ENCODE measurements around the gene GSTO2. TPM values are rescaled to one million over a fixed set of nuclear protein-coding genes. Genes with fewer than 3 reads are reported as not detected.

GSTO2 gene
- total RNA-seq, 1 experiment from 2014 or later: 75.4 TPM

DNA sequence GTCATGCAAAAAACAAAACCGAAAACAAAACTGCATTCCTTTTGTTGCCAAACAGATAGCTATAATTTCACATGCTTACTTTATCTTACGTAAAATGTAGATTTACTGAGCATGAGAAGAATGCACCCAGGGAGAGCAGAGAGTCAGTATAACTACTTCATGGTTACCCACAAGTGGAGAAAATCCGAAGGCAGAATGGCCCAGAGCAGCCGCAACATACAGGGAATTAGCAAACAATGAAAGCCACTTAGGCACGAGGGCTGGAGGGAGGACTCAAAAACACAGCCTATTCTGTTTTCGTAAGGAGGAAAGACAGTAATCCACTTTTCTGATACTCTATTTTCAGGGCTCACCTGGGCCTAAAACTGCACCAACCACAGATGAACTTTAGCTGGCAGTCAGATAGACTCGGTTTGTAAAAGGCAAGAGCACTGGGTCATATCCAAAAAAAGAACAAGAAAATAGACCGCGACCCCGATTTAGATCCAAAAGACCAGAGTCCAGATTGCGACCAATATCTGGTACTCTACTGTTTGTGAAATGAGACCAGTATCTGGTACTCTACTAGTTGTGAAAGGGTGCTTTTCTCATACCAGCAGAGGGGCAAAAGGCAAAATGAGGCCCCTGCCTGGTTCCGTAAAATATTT lies 68.0 kb downstream of the GSTO2 start:
- no peak for DNase-seq (ENCODE audit: extremely low read depth, low read depth)

DNA sequence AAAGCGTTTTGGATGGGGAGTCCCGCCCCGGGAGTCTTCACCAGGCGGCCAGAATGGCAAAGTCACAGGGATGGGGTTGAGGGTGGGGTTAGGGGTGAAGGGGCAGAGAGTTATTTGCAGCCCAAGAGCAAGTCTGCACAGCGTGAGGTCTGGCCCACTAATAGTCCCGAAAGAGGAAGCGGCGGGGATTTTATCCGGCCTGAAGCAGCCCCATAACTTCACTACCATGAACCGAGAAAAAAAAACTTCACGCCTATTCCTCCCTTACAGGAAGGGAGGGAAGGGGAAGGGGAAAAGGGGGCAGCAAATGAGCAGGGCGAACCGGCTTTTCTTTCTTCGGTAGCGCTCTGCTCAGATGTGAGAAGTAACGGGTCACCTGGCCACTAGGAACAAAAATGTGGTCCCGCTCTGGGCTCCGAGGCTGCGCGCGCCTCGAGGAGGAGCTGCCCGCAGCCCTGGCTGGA lies 68.6 kb downstream of the GSTO2 start:
- DNase-seq (ENCODE audit: extremely low read depth, low read depth): no peak

DNA sequence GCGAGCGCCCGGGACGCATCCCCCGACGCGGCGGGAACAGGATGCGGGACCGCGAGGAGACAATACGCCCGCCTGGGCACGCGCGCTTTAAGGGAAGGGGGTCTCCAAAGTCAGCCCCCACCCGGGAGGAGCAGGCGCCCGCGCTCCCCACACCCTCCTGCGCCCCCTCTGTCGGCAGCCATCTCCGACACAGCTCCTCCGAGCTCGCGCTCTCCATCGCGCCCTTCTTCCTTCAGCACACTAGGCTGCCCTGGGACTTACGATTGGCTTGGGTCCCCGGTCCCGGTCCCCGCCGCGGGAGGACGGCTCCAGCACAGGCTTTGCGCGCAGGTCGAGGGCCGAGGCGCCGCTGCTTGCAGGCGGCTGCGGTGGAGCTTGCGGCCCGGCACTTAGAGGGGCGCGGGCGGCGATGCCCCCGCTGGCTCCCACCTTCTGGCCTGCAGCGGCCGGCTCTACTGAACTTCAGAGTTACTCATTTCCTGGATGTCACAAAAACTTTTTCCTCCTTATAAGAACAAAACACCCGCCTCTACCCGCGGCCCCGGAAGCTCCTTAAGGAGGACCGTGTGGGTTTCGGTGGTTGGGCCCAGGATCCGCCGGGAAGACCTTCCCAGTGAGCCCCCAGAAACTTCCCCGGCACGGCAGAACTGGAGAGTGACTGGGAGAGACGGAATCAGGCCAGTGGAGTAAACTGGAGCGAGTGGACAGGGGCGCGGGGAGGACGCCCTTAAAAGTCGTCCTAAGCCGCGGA lies 69.2 kb downstream of the GSTO2 start, which contains the start of gene ITPRIP:
TSS of gene ITPRIP (minus strand) at position 481 of the 751 bp plus-strand sequence. CDS start 22,414 bp downstream, outside the sequence.
- peak; percentile 68 for DNase-seq (ENCODE audit: extremely low read depth, low read depth)

DNA sequence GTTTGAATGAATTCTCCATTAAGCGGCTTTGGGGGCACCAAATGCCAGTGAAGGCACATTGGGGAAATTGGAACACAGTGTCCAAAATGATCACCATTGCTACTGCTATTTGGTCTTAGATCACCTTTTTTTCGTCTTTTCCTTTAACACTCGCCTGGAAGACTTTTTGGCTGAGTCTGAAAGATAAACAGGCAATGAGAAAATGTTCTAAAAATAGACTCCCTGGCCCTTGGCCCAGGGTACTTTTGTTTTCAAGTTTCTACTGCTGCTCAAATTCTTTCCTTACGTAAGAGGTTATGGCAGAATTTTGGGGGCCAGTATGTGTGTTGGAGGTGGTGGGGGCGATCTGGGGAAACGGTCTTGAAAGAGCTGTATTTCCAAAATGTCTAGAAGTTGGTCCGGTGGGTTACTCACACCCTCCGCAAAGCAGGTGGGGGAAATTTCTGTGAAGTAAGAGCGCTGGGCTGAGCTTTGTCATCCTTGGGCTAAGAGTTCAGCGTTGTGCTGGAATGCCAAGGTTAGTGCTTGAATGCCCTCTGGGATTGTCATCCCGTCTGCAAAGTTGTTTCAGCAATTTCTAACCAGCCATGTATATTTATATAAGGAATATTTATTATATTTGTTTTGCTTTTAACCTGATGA lies 70.6 kb downstream of the GSTO2 start:
- no peak for DNase-seq (ENCODE audit: extremely low read depth, low read depth)

DNA sequence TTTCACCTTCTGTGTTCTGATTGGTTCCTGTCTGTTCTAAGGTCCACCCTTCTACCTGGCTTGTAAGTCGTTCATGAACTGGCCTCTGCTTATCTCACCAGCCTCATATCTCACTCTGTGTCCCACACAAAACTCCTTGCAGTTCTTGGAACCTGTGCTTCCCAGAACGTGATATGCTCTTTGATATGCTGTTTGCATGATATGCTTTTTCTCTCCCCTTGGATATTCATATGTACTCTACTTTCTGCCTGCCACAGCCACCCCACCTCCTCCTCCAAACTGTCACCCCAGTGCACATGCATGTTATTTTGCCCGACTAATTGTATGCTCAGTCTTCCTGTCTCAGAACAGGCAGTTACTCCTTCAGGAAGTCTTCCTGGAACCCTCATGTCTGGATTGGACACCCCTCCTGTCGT lies 71.1 kb downstream of the GSTO2 start:
- DNase-seq (ENCODE audit: extremely low read depth, low read depth): no peak

DNA sequence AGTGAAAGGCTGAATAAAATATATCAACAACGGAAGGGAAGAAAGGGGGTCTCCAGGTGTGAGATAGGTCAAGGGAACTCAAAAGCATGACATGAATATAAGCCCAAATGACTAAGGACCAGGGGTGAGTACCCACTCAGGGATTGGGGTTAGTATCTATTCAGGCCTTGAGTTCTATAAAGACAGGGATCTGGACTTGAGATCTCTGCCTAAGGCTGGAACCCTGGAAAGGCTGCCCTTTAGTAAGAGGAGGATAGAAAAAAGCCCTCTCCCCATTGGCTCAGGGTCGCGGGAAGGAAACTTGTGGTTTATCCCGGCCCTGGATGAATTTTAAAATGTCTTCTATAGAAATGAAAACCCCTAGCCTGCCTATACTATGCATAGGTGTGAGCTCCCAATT lies 71.7 kb downstream of the GSTO2 start:
- no peak for DNase-seq (ENCODE audit: extremely low read depth, low read depth)

DNA sequence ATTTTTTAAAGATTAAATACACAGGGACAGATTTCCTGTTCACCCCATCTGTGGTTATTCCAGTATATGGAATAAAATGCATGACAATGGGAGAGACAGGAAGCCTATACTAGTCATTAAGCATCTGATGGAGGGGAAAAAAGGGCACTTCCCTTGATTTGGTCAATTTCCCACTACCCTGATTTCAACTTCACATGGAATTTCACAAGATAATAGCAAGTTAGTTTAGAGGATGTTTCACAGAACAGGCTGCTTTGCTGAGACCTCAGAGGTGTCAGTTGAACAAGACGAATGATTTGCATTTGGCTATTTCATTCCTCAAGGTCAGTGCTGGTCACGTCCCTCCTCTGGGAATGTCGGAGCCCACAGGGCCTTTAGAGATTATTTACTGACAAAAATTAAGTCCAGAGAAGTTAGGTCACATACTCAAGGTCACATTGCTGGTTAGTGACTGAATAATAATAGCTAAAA lies 74.0 kb downstream of the GSTO2 start:
- no peak for DNase-seq (ENCODE audit: extremely low read depth, low read depth)

DNA sequence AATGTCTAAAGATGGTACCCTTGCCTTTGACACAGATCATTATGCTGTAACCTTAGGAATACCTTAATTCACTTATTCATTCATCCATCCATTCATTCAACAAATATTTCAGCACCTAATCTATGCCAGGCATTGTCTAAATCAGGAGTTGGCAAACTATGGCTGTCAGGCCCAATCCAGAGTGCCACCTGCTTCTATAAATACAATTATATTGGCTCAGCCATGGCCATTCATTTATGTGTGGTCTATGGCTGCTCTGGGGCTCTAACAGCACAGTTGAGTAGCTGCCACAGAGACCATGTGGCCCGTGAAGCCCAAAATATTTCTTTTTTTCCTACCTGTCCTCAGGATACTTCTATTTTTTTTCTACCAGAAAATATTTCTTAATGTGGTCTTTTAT lies 75.2 kb downstream of the GSTO2 start:
- DNase-seq (ENCODE audit: extremely low read depth, low read depth): no peak

DNA sequence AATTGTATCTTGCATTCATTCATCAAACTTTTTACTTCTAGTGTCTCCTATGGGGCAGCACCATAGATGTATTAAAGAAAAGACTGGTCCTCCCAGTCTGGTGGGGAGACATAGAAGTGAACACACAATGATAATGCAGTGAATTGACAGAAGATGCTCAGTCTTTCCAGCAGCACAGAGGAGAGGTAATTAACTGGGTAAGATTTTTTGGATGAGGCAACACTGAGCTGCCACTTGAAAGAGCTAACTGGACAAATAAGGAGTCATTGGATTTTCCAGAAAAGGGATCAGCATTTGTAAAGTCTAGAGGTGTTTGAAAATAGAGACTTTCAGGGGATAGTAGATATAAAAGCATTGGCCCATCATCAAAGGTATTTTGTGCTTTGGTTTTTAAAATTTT lies 76.5 kb downstream of the GSTO2 start:
- DNase-seq (ENCODE audit: extremely low read depth, low read depth): no peak

DNA sequence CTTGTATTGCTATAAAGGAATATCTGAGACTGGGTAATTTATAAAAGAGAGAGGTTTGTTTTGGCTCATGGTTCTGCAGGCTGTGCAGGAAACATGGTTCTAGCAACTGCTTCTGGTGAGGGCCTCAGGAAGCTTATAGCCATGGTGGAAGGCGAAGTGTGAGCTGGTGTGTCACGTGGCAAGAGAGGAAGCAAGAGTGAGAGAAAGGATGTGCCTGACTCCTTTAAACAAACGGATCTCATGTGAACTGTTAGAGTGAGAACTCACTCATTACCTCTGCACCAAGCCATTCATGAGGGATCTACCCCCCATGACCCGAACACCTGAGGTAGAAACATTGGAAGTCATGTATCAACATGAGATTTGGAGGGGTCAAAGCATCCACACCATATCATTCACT lies 77.0 kb downstream of the GSTO2 start:
- DNase-seq (ENCODE audit: extremely low read depth, low read depth): no peak

DNA sequence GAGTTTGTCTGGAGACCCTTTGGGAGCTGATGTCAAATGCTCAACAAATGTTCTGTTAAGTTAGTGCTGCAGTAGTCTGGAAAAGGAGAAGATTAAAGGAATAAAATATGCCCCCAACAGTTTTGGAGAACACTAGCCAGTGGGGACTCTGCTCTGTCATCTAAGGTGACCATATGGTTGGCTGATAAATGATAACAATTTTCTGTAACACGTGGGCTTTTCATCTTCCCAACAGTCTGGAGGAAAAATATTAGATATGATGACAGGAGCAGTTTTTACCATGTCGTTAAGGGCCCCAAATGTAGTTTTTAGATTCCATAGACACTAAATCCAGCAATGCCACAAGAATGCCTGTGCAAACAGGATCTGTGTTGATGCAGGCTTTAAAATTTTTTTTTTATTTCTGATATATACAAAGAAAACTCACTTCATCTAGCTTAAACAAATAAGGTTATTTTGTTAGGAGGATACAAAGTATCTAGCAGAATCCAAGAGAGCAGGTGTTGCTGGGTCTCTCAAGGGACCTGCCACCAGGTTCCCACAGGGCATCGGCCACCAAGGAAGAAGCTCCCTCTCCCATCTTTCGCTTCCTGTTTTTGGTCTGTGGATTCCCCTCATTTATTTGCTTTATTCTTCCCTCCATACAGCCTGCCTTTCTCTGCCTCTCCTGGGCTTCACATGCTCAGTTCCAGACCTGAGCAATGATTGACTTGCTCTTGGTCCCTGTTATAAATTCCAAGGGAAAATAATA lies 78.5 kb downstream of the GSTO2 start:
- DNase-seq (ENCODE audit: extremely low read depth, low read depth): no peak

DNA sequence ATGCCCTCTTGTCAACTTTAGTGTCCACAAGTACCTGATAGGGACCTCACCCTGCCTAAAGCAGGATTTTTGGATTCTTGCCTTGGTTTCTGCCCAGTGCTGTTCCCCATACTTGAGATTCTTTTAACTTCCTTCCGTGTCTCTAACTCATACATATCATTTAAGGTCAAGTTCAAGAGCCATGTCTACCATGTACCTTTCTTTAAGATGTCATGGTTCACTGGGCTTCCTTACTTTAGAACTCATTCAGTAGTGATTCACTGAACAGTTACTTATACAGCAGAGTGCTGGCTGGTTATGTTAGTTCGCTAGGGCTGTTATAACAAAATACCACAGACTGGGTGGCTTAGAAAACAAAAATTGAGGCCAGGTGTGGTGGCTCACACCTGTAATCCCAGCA lies 79.6 kb downstream of the GSTO2 start:
- no peak for DNase-seq (ENCODE audit: extremely low read depth, low read depth)

DNA sequence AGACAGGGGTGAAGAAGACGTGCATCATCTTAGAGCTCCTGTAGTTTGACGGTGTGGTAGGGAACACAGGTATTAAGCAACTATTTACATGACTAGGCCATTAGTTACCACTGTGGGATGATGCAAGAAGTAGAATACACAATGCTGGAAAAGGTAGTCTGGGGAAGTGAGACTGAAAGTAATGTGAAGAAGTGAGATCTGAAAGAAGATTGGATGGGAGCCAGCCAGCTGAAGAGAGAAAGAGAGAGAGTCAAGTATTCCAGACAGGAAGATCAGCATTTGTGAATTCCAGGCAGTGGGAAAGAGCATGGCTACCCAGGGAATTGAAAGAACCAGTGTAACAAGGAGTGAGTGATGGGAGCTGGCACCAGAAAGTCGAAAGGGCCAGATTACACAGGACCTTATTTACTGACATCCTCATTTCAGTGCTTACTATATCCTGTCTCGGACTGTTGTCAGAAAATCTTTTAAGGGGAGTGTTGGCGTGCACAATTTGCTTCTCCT lies 80.7 kb downstream of the GSTO2 start:
- no peak for DNase-seq (ENCODE audit: extremely low read depth, low read depth)

DNA sequence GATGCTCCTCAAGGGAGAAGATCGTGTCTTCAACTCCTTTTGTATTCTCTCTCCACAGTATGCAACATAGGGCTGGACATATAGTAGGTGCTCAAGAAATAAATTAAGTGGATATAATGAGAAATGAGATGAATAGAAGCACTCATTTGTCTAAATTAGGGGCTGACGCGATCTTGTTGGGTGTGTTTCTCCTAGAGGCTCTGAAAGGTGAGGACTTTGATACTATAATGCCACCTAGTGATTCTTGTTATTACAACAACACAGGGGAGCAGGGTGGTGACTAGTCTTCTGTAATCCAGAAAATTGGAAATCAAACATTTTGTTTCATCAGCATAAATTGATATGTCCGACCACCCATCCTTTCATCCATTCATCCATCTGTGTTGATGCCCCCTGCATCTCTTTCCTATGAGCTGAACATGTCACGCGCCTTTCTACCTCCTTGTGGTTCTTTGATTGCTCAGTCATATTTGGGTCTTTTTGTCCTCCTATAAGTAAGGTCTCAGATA lies 81.2 kb downstream of the GSTO2 start:
- peak; percentile 74 for DNase-seq (ENCODE audit: extremely low read depth, low read depth)

DNA sequence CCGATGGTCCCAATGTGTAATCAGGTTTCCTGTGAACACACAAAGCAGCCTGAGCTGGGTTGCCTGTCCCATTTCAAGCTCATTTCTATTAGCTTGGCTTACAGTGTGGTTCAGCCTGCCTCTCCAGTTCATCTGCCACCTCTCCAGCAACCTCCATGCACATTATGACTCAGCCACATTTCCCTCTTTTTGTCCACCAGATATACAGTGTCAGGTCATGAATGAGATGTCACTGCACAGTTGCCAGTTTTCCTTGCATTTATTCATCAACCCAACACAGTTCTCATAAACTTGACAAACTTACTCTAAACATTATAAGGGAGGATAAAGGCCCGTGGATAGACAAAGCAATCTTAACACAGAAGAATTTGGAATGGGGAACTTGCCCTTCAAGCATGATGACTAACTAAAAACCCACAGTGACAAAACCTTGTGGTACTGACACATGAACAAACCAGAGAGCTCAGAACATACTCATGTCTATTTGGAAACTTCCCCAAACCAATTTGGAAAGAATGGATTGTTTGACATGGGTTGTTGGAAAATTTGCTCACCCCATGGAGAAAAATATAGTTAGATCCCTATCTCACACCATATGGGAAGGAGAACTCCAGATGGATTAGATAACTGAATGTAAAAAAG lies 82.2 kb downstream of the GSTO2 start:
- no peak for DNase-seq (ENCODE audit: extremely low read depth, low read depth)

DNA sequence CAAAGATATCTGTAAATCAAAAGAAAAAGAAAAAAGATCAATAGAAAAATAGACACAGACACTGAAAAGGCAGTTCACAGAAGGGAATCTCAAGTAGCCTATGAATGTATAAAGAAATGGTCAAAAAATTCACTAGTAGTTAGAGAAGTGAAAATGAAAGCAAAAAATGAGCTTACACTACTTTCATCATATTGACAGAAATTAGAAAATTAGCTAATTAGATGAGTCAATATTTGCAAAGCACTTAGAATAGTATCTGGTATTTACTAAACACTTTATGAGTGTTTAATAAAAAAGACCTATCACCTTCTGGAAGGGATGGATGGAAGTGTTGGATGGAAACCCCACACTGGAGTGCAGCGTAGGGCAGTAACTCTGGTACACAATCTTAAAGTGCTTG lies 82.9 kb downstream of the GSTO2 start:
- no peak for DNase-seq (ENCODE audit: extremely low read depth, low read depth)

DNA sequence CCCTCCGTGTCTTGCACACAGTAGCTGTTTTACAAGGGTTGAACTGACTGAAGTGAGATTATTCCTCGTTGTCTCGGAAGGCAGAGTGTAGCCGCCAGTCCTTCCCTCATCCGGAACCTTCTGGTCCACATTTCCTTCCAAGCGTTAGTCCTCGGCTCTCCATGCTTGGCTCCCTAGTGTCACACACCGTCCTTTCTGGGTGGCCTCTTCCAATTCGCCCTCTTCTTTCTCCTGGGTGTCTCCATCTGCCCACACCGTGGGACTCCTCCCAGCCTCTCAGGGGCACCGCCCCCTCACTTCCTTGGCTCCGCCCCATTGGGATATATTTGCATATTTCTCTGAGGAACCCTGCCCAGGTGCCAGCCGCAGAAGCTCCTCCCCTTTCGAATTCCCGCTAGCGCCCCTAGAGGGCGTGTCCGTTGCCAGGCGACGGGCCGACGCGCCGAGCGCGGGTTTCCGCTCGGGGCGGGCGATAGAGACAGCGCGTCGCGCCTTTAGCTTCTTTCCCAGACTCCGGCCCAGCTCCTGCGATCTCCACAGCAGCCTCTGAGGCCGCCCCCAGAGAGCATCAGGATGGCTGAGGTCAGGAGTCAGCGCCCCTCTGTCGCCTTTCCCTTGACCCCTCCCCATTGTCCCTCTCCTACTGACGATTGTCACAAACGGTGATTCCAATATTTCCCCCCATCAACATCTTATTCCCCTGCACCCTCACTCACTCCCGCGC lies 84.5 kb downstream of the GSTO2 start, which contains the start of gene CFAP58:
TSS of gene CFAP58 (plus strand) at position 509 of the 724 bp plus-strand sequence. CDS start at position 574, 65 bp downstream.
- DNase-seq (ENCODE audit: extremely low read depth, low read depth): peak; percentile 98

All from NCI-H460 (cell line).